Measurements from ENCODE around the gene CLCN6. TPM values are rescaled to one million over a fixed set of nuclear protein-coding genes. Genes with fewer than 3 reads are reported as not detected.

The CLCN6 gene
- total and polyA plus RNA-seq, 2 experiments from 2014 or later, result 14.1 to 23.6 TPM

- H2AFZ ChIP-seq, result no peak overlapping the region
- H3K9me2 ChIP-seq (replicated peaks; ENCODE audit: insufficient read depth), result no peaks in the 10 kb centered on the region
- H3K4me1 ChIP-seq (ENCODE audit: insufficient read depth), result no peaks in the 10 kb centered on the region
- H3K36me3 ChIP-seq (replicated peaks; ENCODE audit: insufficient read depth, low read depth), result no peaks in the 10 kb centered on the region
- DNase-seq (ENCODE audit: low spot score), result no peak
- TF ChIP-seq EZH2 (IDR thresholded peaks at IDR 0.05; ENCODE audit: borderline replicate concordance) (no peak), EZH2phosphoT487 (IDR thresholded peaks at IDR 0.05; ENCODE audit: low read depth, severe bottlenecking, unreplicated experiment) (no peak)
- TF ChIP-seq, protein P1, sequence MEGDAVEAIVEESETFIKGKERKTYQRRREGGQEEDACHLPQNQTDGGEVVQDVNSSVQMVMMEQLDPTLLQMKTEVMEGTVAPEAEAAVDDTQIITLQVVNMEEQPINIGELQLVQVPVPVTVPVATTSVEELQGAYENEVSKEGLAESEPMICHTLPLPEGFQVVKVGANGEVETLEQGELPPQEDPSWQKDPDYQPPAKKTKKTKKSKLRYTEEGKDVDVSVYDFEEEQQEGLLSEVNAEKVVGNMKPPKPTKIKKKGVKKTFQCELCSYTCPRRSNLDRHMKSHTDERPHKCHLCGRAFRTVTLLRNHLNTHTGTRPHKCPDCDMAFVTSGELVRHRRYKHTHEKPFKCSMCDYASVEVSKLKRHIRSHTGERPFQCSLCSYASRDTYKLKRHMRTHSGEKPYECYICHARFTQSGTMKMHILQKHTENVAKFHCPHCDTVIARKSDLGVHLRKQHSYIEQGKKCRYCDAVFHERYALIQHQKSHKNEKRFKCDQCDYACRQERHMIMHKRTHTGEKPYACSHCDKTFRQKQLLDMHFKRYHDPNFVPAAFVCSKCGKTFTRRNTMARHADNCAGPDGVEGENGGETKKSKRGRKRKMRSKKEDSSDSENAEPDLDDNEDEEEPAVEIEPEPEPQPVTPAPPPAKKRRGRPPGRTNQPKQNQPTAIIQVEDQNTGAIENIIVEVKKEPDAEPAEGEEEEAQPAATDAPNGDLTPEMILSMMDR (IDR thresholded peaks at IDR 0.05; ENCODE audit: poor library complexity), result no peak
- H4K20me1 ChIP-seq (ENCODE audit: insufficient read depth, poor library complexity, severe bottlenecking), result no peaks in the 10 kb centered on the region
- WGBS (ENCODE audit: low lambda C conversion rate, missing lambda C conversion rate), result 77% methylated on average over 6 of the region's 6 CpGs
- no peaks in the 10 kb centered on the region for H3K79me2 ChIP-seq
- H3K4me3 ChIP-seq, result no peak overlapping the region
- no peaks in the 10 kb centered on the region for H3K27me3 ChIP-seq
- no peak overlapping the region for H3K27ac ChIP-seq
- H3K9me3 ChIP-seq (ENCODE audit: low read depth), result no peaks in the 10 kb centered on the region
- no peak overlapping the region for H3K4me2 ChIP-seq
These were observed 68.6 kb downstream of the CLCN6 start for GRCh38 chr1:11874624-11875023.

DNA sequence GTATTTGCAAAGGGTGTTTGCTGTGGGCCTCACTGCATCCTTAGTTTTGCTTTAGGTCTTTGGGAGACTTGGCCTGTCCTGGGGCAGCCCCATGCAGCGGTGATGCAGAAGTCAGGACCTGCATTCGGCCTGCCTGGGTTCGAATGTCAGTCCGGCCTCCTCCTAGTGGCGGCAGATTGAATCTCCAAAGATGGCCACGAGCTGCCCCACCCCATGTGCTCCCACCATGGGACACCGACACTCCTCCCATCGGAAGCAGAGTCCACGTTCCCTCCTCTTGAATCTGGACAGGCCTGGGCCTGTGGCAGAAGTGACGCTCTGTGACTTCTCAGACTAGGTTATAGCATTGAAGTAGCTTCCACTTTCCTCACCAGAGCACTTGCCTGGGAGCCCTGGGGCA, 69.1 kb downstream of the CLCN6 start:
- H3K4me2 ChIP-seq, result no peak overlapping the region
- WGBS (ENCODE audit: low lambda C conversion rate, missing lambda C conversion rate), result 86% methylated on average over 10 of the region's 10 CpGs
- H3K9me3 ChIP-seq (ENCODE audit: low read depth), result no peaks in the 10 kb centered on the region
- H3K4me3 ChIP-seq, result no peak overlapping the region
- TF ChIP-seq EZH2 (IDR thresholded peaks at IDR 0.05; ENCODE audit: borderline replicate concordance) (no peak), EZH2phosphoT487 (IDR thresholded peaks at IDR 0.05; ENCODE audit: low read depth, severe bottlenecking, unreplicated experiment) (no peak)
- TF ChIP-seq, protein P1 (IDR thresholded peaks at IDR 0.05; ENCODE audit: poor library complexity), result no peak
- no peaks in the 10 kb centered on the region for H3K79me2 ChIP-seq
- no peak overlapping the region for H3K27ac ChIP-seq
- no peaks in the 10 kb centered on the region for H3K36me3 ChIP-seq (replicated peaks; ENCODE audit: insufficient read depth, low read depth)
- no peaks in the 10 kb centered on the region for H3K9me2 ChIP-seq (replicated peaks; ENCODE audit: insufficient read depth)
- no peak overlapping the region for H2AFZ ChIP-seq
- no peaks in the 10 kb centered on the region for H3K27me3 ChIP-seq
- no peaks in the 10 kb centered on the region for H4K20me1 ChIP-seq (ENCODE audit: insufficient read depth, poor library complexity, severe bottlenecking)
- no peak for DNase-seq (ENCODE audit: low spot score)
- no peaks in the 10 kb centered on the region for H3K4me1 ChIP-seq (ENCODE audit: insufficient read depth)

DNA sequence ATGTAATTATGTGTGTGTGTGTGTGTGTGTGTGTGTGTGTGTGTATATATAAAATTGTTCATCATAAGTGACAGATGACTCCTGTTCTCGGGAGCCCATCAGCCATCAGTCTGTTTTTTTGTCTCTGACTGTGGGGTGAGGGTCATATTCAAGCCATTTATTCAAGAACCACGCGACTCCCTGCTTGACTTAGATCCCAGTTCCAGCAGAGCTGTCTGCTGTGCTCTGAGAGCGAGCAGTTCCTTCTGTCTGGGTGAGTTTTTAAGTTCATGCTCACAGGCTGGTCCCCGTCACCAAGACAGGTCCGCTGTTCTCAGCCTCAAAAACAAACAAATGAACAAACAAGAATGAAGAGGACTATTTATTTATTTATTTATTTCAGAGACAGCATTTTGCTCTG, 71.1 kb downstream of the CLCN6 start:
- H3K9me2 ChIP-seq (replicated peaks; ENCODE audit: insufficient read depth), result no peaks in the 10 kb centered on the region
- no peak overlapping the region for H3K27ac ChIP-seq
- H3K4me1 ChIP-seq (ENCODE audit: insufficient read depth), result no peaks in the 10 kb centered on the region
- DNase-seq (ENCODE audit: low spot score), result no peak
- no peak for TF ChIP-seq EZH2 (IDR thresholded peaks at IDR 0.05; ENCODE audit: borderline replicate concordance)
- TF ChIP-seq, protein P1 (IDR thresholded peaks at IDR 0.05; ENCODE audit: poor library complexity), result no peak
- TF ChIP-seq EZH2phosphoT487 (IDR thresholded peaks at IDR 0.05; ENCODE audit: low read depth, severe bottlenecking, unreplicated experiment), result no peak
- no peaks in the 10 kb centered on the region for H3K27me3 ChIP-seq
- no peaks in the 10 kb centered on the region for H4K20me1 ChIP-seq (ENCODE audit: insufficient read depth, poor library complexity, severe bottlenecking)
- H3K4me2 ChIP-seq, result no peak overlapping the region
- H3K36me3 ChIP-seq (replicated peaks; ENCODE audit: insufficient read depth, low read depth), result no peaks in the 10 kb centered on the region
- no peaks in the 10 kb centered on the region for H3K79me2 ChIP-seq
- no peak overlapping the region for H2AFZ ChIP-seq
- no peak overlapping the region for H3K4me3 ChIP-seq
- no peaks in the 10 kb centered on the region for H3K9me3 ChIP-seq (ENCODE audit: low read depth)
- WGBS (ENCODE audit: low lambda C conversion rate, missing lambda C conversion rate), result 78% methylated on average over 6 of the region's 6 CpGs
